ENCODE measurements around the gene AKT3. TPM values are rescaled to one million over a fixed set of nuclear protein-coding genes. Genes with fewer than 3 reads are reported as not detected.

AKT3 gene
- total and polyA plus RNA-seq, 2 experiments from 2014 or later = 4.5 to 18.5 TPM

DNA sequence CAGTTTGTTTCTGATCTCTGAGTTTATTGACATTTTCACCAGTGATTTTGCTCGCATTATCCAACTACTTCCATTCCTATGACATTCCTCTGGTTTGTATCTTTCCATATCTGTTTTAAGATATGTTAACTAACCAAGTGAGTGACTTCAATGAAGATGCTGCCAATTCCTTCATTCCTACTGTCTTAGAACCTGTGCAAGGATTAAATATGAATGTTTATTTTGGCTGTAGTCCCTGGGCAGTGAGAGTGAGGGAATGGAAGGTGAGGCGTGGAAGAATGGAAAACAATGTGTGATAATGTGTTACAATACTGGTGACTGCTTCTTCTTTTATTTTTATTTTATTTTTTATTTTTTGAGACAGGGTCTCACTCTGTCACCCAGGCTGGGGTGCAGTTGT lies 411.2 kb downstream of the AKT3 start:
- Histone ChIP-seq H3K4me2 (no peak overlapping the region), H4K20me1 (replicated peaks; ENCODE audit: insufficient read depth) (no peaks in the 10 kb centered on the region), H3K79me2 (replicated peaks; ENCODE audit: insufficient read depth) (no peaks in the 10 kb centered on the region), H3K36me3 (ENCODE audit: insufficient read depth) (no peaks in the 10 kb centered on the region), H3K4me3 (no peak overlapping the region), H2AFZ (no peak overlapping the region), H3K4me1 (ENCODE audit: insufficient read depth) (peaks cover 8% of the 10 kb centered on the region), H3K27me3 (ENCODE audit: insufficient read depth) (no peaks in the 10 kb centered on the region), H3F3A (replicated peaks; ENCODE audit: low read depth) (no peaks in the 10 kb centered on the region), H3K9me2 (ENCODE audit: insufficient read depth) (no peaks in the 10 kb centered on the region), H3K27ac (ENCODE audit: low read depth) (no peak overlapping the region)
- Mint-ChIP-seq H3K27me3 (ENCODE audit: insufficient read depth, low read depth, poor library complexity) (no peaks in the 10 kb centered on the region), H3K36me3 (ENCODE audit: low read depth) (no peaks in the 10 kb centered on the region), H3K4me3 (no peak overlapping the region), H3K4me1 (peaks cover 36% of the 10 kb centered on the region), H3K27ac (no peak overlapping the region), H3K9me3 (no peaks in the 10 kb centered on the region)
- ATAC-seq (no peak), DNase-seq (ENCODE audit: low spot score) (no peak)
- TF ChIP-seq, protein P1, sequence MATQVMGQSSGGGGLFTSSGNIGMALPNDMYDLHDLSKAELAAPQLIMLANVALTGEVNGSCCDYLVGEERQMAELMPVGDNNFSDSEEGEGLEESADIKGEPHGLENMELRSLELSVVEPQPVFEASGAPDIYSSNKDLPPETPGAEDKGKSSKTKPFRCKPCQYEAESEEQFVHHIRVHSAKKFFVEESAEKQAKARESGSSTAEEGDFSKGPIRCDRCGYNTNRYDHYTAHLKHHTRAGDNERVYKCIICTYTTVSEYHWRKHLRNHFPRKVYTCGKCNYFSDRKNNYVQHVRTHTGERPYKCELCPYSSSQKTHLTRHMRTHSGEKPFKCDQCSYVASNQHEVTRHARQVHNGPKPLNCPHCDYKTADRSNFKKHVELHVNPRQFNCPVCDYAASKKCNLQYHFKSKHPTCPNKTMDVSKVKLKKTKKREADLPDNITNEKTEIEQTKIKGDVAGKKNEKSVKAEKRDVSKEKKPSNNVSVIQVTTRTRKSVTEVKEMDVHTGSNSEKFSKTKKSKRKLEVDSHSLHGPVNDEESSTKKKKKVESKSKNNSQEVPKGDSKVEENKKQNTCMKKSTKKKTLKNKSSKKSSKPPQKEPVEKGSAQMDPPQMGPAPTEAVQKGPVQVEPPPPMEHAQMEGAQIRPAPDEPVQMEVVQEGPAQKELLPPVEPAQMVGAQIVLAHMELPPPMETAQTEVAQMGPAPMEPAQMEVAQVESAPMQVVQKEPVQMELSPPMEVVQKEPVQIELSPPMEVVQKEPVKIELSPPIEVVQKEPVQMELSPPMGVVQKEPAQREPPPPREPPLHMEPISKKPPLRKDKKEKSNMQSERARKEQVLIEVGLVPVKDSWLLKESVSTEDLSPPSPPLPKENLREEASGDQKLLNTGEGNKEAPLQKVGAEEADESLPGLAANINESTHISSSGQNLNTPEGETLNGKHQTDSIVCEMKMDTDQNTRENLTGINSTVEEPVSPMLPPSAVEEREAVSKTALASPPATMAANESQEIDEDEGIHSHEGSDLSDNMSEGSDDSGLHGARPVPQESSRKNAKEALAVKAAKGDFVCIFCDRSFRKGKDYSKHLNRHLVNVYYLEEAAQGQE (IDR thresholded peaks at IDR 0.05; ENCODE audit: unreplicated experiment) = no peak
- TF ChIP-seq CREB1 (CRISPR knock-in tag; IDR thresholded peaks at IDR 0.05; ENCODE audit: low read depth) (no peak), EZH2phosphoT487 (IDR thresholded peaks at IDR 0.05; ENCODE audit: unreplicated experiment) (no peak), ZNF331 (CRISPR knock-in tag; IDR thresholded peaks at IDR 0.05; ENCODE audit: low read depth) (no peak), JUNB (IDR thresholded peaks at IDR 0.05; ENCODE audit: unreplicated experiment) (no peak), NANOG (IDR thresholded peaks at IDR 0.05; ENCODE audit: borderline replicate concordance) (no peak)

Other genes with a start within 250 kb of the AKT3 start
- 12.2 and 16.5 TPM in 2 replicates for gene ZBTB18, start 201.0 kb upstream of the AKT3 start, total RNA-seq (2014; rRNA removed; shearing (Covaris generic))
- 5.5 and 6.7 TPM in 2 replicates for gene ZBTB18, start 201.0 kb upstream of the AKT3 start, polyA plus RNA-seq (2016; fragmentation: Nextera tagmentation; extraction: Ambion mirVana)

Data from GM23338 (cell line).